ENCODE measurements around the gene TNFRSF13B.
"Not testable (repeated sequence)": the region's sequence is repeated elsewhere in the genome, so short reads cannot be mapped to it uniquely, and the experiment has no call there.

TNFRSF13B gene

GRCh38 chr17:17004997-17005614, 33.2 kb upstream of the TNFRSF13B start:
- DNase-seq: not testable (repeated sequence)

DNA sequence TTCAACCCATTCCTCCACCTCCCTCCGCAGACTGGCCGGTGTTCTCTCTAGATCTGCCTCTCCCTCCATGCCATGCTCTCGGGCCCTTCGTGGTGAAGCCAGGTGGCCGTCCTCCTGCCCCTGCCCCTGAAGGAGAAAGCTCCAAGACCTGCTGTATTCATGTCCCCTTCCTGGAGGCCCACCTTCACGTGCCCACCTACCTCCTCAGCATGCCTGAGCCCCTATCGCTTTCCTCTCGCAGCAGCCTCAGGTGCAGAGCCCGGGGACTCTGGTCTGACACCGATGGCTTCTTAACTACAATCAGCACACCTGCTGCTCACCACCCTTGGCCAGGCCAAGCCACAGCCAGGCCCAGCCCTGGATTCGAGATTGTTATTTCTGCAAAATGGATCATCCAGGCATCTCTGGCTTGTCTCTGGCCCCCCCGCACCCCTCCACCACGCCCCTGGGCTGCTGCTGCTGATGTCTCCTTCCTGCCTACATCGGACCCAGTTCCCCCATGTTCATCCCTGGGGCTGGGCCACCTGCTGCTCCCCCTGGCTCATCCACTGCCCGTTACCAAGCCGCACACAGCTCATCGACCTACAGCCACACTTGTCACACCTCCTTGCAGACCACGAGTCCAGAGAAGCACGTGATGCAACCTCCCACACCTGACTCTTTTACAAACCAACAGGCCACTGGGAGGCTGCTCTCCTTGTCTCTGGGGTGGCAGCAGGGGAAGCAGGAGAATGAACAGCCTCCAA, 32.5 kb upstream of the TNFRSF13B start:
- no peak for DNase-seq

DNA sequence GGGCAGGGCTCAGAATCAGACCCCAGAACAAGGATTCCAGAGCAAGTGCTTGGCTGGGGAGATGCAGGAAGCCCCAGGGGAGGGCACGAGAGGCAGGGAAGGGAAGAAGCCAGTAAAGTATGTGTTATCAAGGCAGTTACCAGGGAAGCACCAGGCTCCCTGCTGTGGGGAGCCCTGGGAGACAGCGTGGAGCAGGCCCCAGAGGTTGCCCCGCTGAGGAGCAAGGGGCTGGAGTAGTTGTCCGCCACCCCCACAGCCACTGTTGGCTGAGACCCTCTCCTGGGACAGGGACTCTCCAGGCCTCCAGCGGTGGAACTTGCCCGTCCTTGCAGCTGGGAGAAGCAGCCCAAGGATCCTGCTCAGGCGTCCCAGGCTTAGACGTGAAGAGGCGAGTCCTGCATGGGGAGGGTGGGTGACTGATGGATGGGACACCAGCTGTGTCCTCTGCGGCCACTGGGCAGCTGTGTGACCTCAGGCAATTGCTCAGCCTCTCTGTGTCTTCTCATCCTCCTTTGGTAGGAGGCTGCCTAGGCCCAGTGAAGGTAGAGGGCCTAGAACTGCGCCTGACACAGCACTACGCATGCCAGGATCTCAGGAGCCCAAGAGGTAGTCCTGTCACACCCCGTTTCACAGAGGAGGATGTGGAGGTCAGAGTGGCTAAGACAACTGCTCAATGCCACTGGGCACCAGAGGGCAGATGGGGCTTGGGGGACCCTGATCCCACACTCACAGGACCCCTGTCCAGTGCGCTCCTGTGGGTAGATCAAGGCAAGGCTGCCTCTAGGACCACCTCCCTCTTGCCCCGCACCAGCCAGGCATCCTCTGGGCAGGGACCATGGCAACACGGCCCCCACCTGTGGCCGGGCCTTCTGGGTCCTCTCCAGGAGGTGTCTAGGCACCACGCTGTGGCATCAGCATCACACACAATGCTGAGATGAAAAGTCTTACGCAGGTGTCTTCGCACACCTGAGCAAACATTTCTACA, 31.1 kb upstream of the TNFRSF13B start:
- not testable (repeated sequence) for DNase-seq

- peak; percentile 82 for DNase-seq
These were observed 30.1 kb upstream of the TNFRSF13B start for GRCh38 chr17:17001874-17002520.

DNA sequence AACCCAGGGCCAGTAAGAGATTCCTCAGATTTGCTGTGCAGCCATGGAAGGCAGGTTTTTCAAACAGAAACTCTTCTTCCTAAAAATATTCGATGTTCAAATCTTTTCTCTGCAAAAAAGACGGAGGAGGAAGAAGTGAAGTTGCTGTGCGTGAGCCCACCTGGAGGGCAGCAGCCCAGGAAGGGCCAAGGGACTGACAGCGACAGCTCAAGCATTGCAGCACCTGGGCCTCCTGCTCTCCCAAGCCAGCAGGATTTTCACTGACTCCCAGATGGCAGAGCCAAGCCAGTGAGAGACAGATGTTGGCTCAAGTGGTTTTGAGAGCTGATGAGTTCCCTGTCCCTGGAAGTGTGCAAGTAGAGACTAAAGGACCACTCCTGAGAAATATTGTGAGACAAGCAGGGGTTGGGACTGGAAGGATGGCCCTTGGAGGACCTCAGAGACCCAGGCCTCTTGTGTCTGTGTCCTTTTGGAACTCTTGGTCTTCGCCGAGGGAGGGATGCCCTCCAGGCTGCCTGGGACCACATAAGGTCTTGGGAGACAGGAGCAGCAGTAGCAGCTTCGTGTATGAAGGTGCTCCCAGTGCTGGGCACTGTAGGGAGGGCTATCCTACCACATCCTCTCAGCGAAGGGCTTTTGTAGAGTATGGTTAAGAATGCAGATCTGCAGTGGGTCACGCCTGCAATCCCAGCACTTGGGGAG, 29.3 kb upstream of the TNFRSF13B start:
- DNase-seq: no peak

- DNase-seq: no peak
These were observed 28.2 kb upstream of the TNFRSF13B start for GRCh38 chr17:16999931-17000625.

DNA sequence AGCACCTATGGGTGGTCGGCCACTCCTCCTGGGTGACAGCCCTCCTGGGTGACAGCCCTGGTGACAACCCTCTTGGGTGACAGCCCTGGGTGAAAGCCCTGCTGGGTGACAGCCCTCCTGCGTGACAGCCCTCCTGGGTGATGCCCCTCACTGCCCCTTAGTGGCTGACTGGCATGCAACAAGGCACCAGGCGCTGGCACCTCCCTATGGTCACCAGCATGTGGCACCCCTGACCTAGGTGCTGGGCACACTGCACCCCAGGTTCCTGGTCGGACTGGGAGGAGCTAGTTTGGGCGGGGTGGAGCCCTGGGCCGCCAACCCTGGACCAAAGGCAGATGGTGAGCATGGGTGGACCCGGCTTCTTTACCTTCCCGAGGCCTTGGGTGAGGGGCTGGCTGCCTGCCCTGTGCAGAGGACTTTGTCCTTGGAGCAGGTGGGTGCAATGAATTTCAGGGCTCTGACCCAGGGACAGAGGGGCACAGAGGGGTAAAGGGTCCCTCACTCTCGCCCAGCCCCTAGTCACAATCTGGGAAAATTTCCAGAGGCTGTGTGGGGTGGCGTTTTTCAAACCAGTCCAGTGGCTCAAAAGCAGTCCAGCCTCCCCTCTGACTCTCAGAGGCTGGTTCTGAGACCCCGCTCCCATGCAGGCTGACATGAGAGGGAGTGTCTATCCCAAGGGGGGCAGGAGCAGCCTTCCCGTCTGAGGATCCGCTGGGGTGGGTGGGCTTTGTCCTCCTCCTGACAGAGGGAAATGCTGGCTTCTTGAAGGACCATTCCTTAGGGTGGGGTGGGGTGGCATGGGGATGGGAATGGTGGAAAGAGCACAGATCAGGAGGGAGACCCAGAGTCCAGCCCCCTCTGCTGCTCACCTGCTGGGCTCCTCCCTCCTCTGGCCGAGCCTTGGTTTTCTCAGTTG, 25.9 kb upstream of the TNFRSF13B start:
- DNase-seq: no peak

DNA sequence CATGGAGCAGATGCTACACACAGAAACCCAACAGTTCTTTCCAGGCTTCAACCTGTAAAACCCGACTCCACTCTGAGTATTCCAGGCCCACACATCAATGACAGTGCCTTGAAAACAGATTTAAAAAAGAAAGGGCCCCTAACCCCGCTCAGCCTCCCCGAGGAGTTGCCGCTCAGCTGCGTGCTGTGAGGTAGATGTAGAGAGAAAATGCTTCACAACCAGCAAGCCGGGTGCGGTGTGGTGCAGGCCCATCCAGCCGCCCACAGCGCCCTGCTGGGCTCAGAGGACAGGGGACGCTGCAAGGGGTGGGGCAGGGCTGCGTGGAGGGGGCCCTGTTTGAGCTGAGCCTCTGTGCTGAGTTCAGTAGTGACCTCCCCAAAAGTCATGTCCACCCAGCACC, 24.8 kb upstream of the TNFRSF13B start:
- DNase-seq: not testable (repeated sequence)

GRCh38 chr17:16995930-16996329, 24.0 kb upstream of the TNFRSF13B start:
- no peak for DNase-seq

- DNase-seq: no peak
These were observed 22.7 kb upstream of the TNFRSF13B start for GRCh38 chr17:16994631-16995030.

- DNase-seq: peak; percentile 76
These were observed 19.6 kb upstream of the TNFRSF13B start for GRCh38 chr17:16991349-16992009.

DNA sequence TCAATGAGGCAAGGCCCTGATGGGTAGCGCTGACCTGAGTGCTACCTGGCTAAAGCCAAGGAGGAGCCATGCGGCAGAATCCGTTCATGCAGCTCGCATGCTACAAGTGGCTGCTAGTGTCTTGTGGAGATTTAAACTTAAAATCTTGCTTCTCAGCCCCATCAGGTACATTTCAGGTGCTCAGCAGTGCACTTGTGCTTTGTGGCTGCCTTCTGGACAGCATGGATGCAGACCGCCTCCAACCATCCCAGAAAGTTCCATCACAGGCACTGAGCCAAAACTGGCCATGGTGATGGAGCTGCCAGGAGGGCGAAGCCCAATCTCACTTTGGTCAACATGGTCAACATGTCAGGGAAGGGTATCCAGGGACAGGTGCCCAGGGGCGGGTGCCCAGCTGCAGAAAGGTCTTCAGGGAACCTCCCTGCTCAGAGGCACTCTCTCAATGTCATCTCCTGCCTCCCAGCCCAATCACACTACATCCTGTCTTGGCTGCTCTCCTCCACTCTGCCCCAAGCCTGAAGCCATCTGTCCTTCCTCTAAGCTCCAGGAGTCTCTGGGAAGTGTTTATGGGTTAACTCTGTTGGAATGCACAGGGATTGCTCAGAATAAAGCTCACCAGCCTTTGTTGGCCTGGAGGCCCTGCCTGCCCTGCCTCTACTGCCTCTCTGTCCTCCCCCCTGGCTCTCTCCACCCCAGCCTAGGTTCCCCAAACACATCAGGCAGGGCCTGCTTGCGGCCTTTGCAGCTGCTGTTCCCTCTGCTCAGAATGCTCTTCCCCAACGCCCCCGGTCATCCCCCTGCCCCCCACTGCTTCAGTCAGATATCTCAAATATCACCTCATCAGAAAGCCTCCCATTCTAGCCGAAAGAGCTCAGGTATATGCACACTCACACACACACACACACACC, 18.3 kb upstream of the TNFRSF13B start:
- peak; percentile 10 for DNase-seq

DNA sequence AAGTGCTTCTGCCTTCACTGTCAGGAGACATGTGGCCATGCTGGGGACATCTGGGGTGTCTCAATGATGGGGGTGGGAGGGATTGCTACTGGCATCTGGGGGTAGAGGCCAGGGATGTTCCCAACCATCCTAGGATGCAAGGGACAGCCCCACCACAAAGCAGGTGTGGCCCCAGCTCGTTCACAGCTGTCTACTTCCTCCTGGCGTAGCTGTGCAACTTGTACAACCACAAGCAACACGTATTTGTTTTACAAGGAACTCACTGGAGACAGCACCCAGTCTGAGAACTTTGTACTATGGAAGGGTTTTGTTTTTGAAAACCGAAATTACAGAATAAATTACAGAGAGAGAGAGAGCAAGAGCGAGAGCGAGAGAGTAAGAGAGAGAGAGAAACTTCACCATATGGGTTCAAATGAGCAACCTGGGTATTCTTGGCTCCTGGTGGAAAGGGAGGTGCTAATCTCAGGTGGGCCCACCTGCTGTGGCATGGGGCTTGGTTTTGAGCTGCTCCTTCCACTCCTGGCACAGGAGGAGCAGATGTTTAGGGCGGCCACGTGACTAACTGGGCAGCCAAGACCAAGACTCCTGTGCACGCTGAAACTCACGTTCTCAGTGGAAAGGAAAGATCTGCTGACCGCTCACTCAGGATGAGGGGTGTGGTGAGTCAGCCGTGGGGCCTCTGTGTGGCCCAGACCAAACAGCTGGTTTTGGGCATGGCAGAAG, 17.5 kb upstream of the TNFRSF13B start:
- DNase-seq: no peak

- DNase-seq: no peak
These were observed 16.9 kb upstream of the TNFRSF13B start for GRCh38 chr17:16988749-16989229.

- peak; percentile 3 for DNase-seq
These were observed 16.1 kb upstream of the TNFRSF13B start for GRCh38 chr17:16987830-16988601.

- no peak for DNase-seq
These were observed 15.3 kb upstream of the TNFRSF13B start for GRCh38 chr17:16987066-16987829.
